SU-DHL-6 (cell line): ENCODE results near the gene CYP4F3.
"Not testable (repeated sequence)": the region's sequence is repeated elsewhere in the genome, so short reads cannot be mapped to it uniquely, and the experiment has no call there.

Source experiments
- H2AFZ ChIP-seq: fragments of 200-600 bp; sonication (generic); 2 replicates; pipeline ENCODE4 v1.6.1; 2014; ENCODE audit warnings: low read depth, mild to moderate bottlenecking, moderate library complexity, mixed read lengths, antibody characterized with exemption, low read length; ENCODE audit not compliant: severe bottlenecking
- H3F3A ChIP-seq: fragments of 200-600 bp; shearing (Covaris generic); 2 replicates; pipeline ENCODE4 v1.6.0; 2016; ENCODE audit warnings: antibody characterized with exemption, mild to moderate bottlenecking; ENCODE audit not compliant: insufficient read depth
- H3K27ac ChIP-seq: fragments of 200-600 bp; sonication (generic); 2 replicates; pipeline ENCODE4 v1.5.1; 2016; ENCODE audit warnings: low read depth, mild to moderate bottlenecking, low read length, moderate library complexity, mixed read lengths
- H3K27me3 ChIP-seq: fragments of 200-600 bp; sonication (generic), shearing (Covaris generic); 2 replicates; pipeline ENCODE4 v1.6.0; 2014; ENCODE audit warnings: mild to moderate bottlenecking, low read length
- H3K36me3 ChIP-seq: fragments of 200-600 bp; sonication (generic); 2 replicates; pipeline ENCODE4 v1.6.1; 2014; ENCODE audit warnings: mild to moderate bottlenecking, low read length, mixed read lengths
- H3K4me2 ChIP-seq: fragments of 300-600, 200-600 bp; shearing (Covaris generic), sonication (generic); 2 replicates; pipeline ENCODE4 v1.6.0; 2014; ENCODE audit warnings: low read length, low read depth, mild to moderate bottlenecking; ENCODE audit not compliant: poor library complexity, severe bottlenecking
- H3K4me3 ChIP-seq: fragments of 200-600 bp; sonication (generic); 2 replicates; pipeline ENCODE4 v1.5.1; 2014; ENCODE audit warnings: antibody characterized with exemption, low read length, mild to moderate bottlenecking, mixed read lengths; ENCODE audit not compliant: insufficient read depth, poor library complexity, severe bottlenecking
- H3K79me2 ChIP-seq: fragments of 200-600 bp; sonication (generic); 2 replicates; pipeline ENCODE4 v1.6.1; 2014; ENCODE audit warnings: mild to moderate bottlenecking, low read length, moderate library complexity; ENCODE audit not compliant: insufficient read depth
- H3K9ac ChIP-seq: fragments of 200-600 bp; sonication (generic); 2 replicates; pipeline ENCODE4 v1.7.0; 2014; ENCODE audit warnings: mild to moderate bottlenecking, low read length
- H3K9me2 ChIP-seq: fragments of 200-600 bp; sonication (generic); replicated peaks from 2 replicates; pipeline ENCODE4 v1.6.1; 2014; ENCODE audit warnings: low read length; ENCODE audit not compliant: insufficient read depth
- H3K9me3 ChIP-seq: fragments of 200-600 bp; sonication (generic); 2 replicates; pipeline ENCODE4 v1.6.1; 2014; ENCODE audit warnings: low read length, mixed read lengths; ENCODE audit not compliant: insufficient read depth
- H4K20me1 ChIP-seq: fragments of 200-600 bp; sonication (generic); 2 replicates; pipeline ENCODE4 v1.6.1; 2014; ENCODE audit warnings: low read depth, mild to moderate bottlenecking, antibody characterized with exemption, low read length, moderate library complexity, mixed read lengths
- EZH2phosphoT487 ChIP-seq: fragments of 200-600 bp; sonication (generic), shearing (Covaris generic); conservative IDR thresholded peaks from 2 replicates; pipeline ENCODE4 v1.6.1; 2018; ENCODE audit warnings: mild to moderate bottlenecking, antibody characterized with exemption, low read length, moderate library complexity, mixed read lengths
- TF ChIP-seq, protein P1 (sequence below): fragments of 200-600 bp; sonication (generic); IDR thresholded peaks from one replicate; pipeline ENCODE4 v1.5.1; 2017; ENCODE audit warnings: antibody characterized with exemption, mild to moderate bottlenecking, low read length, moderate library complexity; ENCODE audit not compliant: insufficient read depth, poor library complexity, severe bottlenecking

CYP4F3 gene

GRCh38 chr19:15675560-15675959, 34.9 kb downstream of the CYP4F3 start:
- no peak for TF ChIP-seq EZH2phosphoT487
- TF ChIP-seq, protein P1, sequence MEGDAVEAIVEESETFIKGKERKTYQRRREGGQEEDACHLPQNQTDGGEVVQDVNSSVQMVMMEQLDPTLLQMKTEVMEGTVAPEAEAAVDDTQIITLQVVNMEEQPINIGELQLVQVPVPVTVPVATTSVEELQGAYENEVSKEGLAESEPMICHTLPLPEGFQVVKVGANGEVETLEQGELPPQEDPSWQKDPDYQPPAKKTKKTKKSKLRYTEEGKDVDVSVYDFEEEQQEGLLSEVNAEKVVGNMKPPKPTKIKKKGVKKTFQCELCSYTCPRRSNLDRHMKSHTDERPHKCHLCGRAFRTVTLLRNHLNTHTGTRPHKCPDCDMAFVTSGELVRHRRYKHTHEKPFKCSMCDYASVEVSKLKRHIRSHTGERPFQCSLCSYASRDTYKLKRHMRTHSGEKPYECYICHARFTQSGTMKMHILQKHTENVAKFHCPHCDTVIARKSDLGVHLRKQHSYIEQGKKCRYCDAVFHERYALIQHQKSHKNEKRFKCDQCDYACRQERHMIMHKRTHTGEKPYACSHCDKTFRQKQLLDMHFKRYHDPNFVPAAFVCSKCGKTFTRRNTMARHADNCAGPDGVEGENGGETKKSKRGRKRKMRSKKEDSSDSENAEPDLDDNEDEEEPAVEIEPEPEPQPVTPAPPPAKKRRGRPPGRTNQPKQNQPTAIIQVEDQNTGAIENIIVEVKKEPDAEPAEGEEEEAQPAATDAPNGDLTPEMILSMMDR: no peak

GRCh38 chr19:15679089-15679488, 38.4 kb downstream of the CYP4F3 start:
- H3K9me3 ChIP-seq: no peaks in the 10 kb centered on the region
- H3K4me2 ChIP-seq: no peak overlapping the region
- H3K79me2 ChIP-seq: no peaks in the 10 kb centered on the region
- no peak overlapping the region for H3K27ac ChIP-seq
- no peak overlapping the region for H3K4me3 ChIP-seq
- no peaks in the 10 kb centered on the region for H3F3A ChIP-seq
- no peaks in the 10 kb centered on the region for H3K9me2 ChIP-seq
- no peak overlapping the region for H2AFZ ChIP-seq
- no peaks in the 10 kb centered on the region for H3K36me3 ChIP-seq
- H3K9ac ChIP-seq: no peak overlapping the region
- no peaks in the 10 kb centered on the region for H4K20me1 ChIP-seq
- H3K27me3 ChIP-seq: no peaks in the 10 kb centered on the region
- TF ChIP-seq, protein P1: no peak
- no peak for TF ChIP-seq EZH2phosphoT487

More at GRCh38 chr19:15675560-15675959, 34.9 kb downstream of the CYP4F3 start:
- Histone ChIP-seq H3K27me3 (no peaks in the 10 kb centered on the region), H3K79me2 (no peaks in the 10 kb centered on the region), H3K4me3 (no peak overlapping the region), H3K9me2 (no peaks in the 10 kb centered on the region), H3K9ac (no peak overlapping the region), H4K20me1 (no peaks in the 10 kb centered on the region), H3K36me3 (no peaks in the 10 kb centered on the region), H3K9me3 (no peaks in the 10 kb centered on the region), H3F3A (no peaks in the 10 kb centered on the region), H3K4me2 (no peak overlapping the region), H2AFZ (no peak overlapping the region), H3K27ac (no peak overlapping the region)

DNA sequence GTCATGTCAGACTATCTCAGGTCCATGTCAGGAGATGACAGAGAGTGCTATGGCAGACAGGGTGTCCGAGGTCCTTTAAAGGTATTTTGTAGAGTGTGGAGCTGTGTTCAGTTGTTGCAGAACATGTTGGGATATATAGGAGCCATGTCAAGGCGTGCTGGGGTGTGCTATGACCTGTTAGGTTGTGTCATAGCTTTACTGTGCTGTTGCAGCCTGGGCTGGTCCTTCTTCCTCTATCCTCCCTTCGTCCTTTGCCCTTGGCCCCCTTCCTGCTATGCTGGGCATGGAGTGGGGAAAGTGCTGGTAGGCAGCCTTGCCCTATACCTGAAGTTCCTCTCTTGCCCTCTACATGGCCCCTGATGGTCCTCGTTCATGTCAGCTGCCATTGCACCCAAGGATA, 39.2 kb downstream of the CYP4F3 start:
- not testable (repeated sequence) for H3K27me3 ChIP-seq, H3K36me3 ChIP-seq, H2AFZ ChIP-seq, H3K27ac ChIP-seq, H3K9ac ChIP-seq, H4K20me1 ChIP-seq, H3K9me3 ChIP-seq, H3F3A ChIP-seq, H3K4me3 ChIP-seq, H3K9me2 ChIP-seq, H3K4me2 ChIP-seq, H3K79me2 ChIP-seq

DNA sequence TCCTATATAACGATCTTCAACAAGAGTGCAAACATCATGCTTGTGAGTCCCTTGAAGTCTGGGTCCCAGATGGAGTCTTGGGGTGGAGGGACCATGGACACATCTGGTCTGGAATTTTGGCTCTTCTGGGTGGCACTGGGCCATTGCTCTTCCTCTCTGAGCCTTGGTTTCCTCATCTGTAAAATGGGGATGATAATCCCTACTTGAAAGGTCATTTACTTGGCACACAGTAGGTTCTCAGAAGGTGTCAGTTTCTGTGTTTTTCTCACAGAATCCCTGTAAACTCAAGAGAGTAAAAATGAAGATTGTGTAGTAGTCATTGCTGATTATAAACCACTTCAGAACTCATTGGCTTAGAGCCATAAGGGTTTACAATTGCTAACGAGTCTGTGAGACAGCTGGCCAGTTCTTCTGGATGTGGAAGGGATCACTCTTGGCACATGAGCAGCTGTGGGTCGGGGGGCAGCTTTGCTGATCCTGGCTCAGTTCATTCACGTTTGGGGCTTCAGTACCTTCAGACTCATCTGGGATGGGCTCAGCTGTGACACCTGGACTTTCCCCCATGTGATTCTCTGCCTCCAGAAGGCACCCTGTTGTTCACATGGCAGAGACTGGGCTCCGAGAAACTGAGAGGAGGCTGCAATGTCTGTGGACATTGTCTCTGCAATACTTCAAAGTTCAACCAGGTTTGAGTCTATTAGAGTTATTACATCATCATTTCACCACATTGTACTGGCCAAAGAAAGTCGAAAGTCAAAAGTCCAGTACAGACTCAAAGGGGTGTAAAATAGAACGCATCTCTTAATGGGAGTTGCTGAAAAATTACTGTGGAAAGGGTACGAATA, 40.0 kb downstream of the CYP4F3 start:
- Histone ChIP-seq H3K9me3 (no peaks in the 10 kb centered on the region), H3K27ac (no peak overlapping the region), H3F3A (no peaks in the 10 kb centered on the region), H3K27me3 (no peaks in the 10 kb centered on the region), H3K4me2 (no peak overlapping the region), H3K36me3 (no peaks in the 10 kb centered on the region), H2AFZ (no peak overlapping the region), H4K20me1 (no peaks in the 10 kb centered on the region), H3K9me2 (no peaks in the 10 kb centered on the region), H3K4me3 (no peak overlapping the region), H3K79me2 (no peaks in the 10 kb centered on the region), H3K9ac (no peak overlapping the region)
- no peak for TF ChIP-seq EZH2phosphoT487
- TF ChIP-seq, protein P1: no peak
